HepG2 (cell line): ENCODE results near the gene CREB1. TPM values are rescaled to one million over a fixed set of nuclear protein-coding genes. Genes with fewer than 3 reads are reported as not detected.

ENCODE experiments used
- PCBP2 ChIP-seq: fragments of 200-400 bp; formaldehyde crosslinking; optimal IDR thresholded peaks from 2 replicates; pipeline ENCODE3; 2018; ENCODE audit warnings: low read length, low read depth; ENCODE audit not compliant: poor library complexity, severe bottlenecking
- RNF2 ChIP-seq: fragments of 450-650 bp; conservative IDR thresholded peaks from 2 replicates; pipeline ENCODE4 v1.6.1; 2016; ENCODE audit warnings: low read depth
- RXRB ChIP-seq: IDR thresholded peaks from 2 replicates; pipeline ENCODE4 v1.6.1; 2016; ENCODE audit warnings: borderline replicate concordance, missing genetic modification reagents, missing compliant biosample characterization
- SIN3A ChIP-seq: IDR thresholded peaks from 2 replicates; pipeline ENCODE4 v1.6.1; 2011; ENCODE audit warnings: low read depth, mild to moderate bottlenecking, control low read depth, low read length, borderline replicate concordance
- ZFP37 ChIP-seq: sonication (generic); formaldehyde crosslinking; IDR thresholded peaks from 2 replicates; pipeline ENCODE4 v1.4.0; 2020; ENCODE audit warnings: missing genetic modification reagents, borderline replicate concordance
- ZKSCAN5 ChIP-seq: sonication (generic); formaldehyde crosslinking; IDR thresholded peaks from 2 replicates; pipeline ENCODE4 v1.5.1; 2020; ENCODE audit warnings: mild to moderate bottlenecking, missing genetic modification reagents
- ZNF124 ChIP-seq: sonication (generic); formaldehyde crosslinking; IDR thresholded peaks from 2 replicates; pipeline ENCODE4 v1.4.0; 2020; ENCODE audit warnings: missing genetic modification reagents
- ZNF138 ChIP-seq: sonication (generic); formaldehyde crosslinking; IDR thresholded peaks from 2 replicates; pipeline ENCODE4 v1.5.0; 2020; ENCODE audit warnings: mild to moderate bottlenecking, low read depth, missing genetic modification reagents
- ZNF446 ChIP-seq: sonication (generic); formaldehyde crosslinking; IDR thresholded peaks from 2 replicates; pipeline ENCODE4 v1.5.0; 2020; ENCODE audit warnings: mild to moderate bottlenecking, missing genetic modification reagents
- ZNF552 ChIP-seq: sonication (generic); formaldehyde crosslinking; IDR thresholded peaks from 2 replicates; pipeline ENCODE4 v1.9.0; 2022; ENCODE audit warnings: missing genetic modification reagents, mild to moderate bottlenecking, borderline replicate concordance
- ZNF737 ChIP-seq: sonication (generic); formaldehyde crosslinking; IDR thresholded peaks from 2 replicates; pipeline ENCODE4 v1.5.0; 2020; ENCODE audit warnings: missing genetic modification reagents, mild to moderate bottlenecking, borderline replicate concordance
- ZNF780A ChIP-seq: sonication (generic); formaldehyde crosslinking; IDR thresholded peaks from 2 replicates; pipeline ENCODE4 v1.8.0; 2022; ENCODE audit warnings: mild to moderate bottlenecking, missing genetic modification reagents, moderate library complexity
- polyA plus RNA-seq, 8 experiments: library from polyadenylated mRNA; depleted of rRNA in 3 of 8; stranded (reverse) in 7 of 8; unstranded in 1 of 8; fragments of >200 nt; fragmentation: Illumina TruSeq in 4 of 8; extraction: Trizol in 4 of 8; gene quantifications; 2 replicates each; pipeline versions ENCODE4 v1.2.1 to v1.2.3, GENCODE V29; 2011 to 2016; ENCODE audit warnings: low read depth in 4 of 8, missing spikeins in 1 of 8, mixed read lengths in 1 of 8; ENCODE audit not compliant: insufficient read depth in 1 of 8
- total RNA-seq, 5 experiments: library from RNA; depleted of rRNA; stranded (reverse); fragments of >200 nt; fragmentation: Illumina TruSeq; extraction: Trizol; gene quantifications; 2 replicates each; pipeline ENCODE4 v1.2.3, GENCODE V29; 2016; ENCODE audit warnings: low read depth in 1 of 5
- TF ChIP-seq, protein P1 (sequence below): sonication (generic); formaldehyde crosslinking; IDR thresholded peaks from 2 replicates; pipeline ENCODE4 v1.5.1; 2020; ENCODE audit warnings: mild to moderate bottlenecking, missing genetic modification reagents, moderate library complexity
- TF ChIP-seq, protein P2 (sequence below): sonication (generic); formaldehyde crosslinking; IDR thresholded peaks from 2 replicates; pipeline ENCODE4 v1.5.0; 2020; ENCODE audit warnings: mild to moderate bottlenecking, missing genetic modification reagents, moderate library complexity
- TF ChIP-seq, protein P3 (sequence below): IDR thresholded peaks from 2 replicates; pipeline ENCODE4 v1.4.0; 2020; ENCODE audit warnings: mild to moderate bottlenecking, missing genetic modification reagents
- TF ChIP-seq, protein P4 (sequence below): sonication (generic); formaldehyde crosslinking; IDR thresholded peaks from 2 replicates; pipeline ENCODE4 v1.5.0; 2020; ENCODE audit warnings: missing genetic modification reagents
- TF ChIP-seq, protein P5 (sequence below): sonication (generic); formaldehyde crosslinking; IDR thresholded peaks from 2 replicates; pipeline ENCODE4 v1.8.1; 2023; ENCODE audit warnings: mild to moderate bottlenecking, inconsistent platforms, moderate library complexity, missing genetic modification reagents, borderline replicate concordance

The CREB1 gene
- total and polyA plus RNA-seq, 2 of the 13 experiments (the other 11 are each of a cell fraction or from before 2014, with no cell fraction given) = 51.8 to 51.9 TPM

DNA sequence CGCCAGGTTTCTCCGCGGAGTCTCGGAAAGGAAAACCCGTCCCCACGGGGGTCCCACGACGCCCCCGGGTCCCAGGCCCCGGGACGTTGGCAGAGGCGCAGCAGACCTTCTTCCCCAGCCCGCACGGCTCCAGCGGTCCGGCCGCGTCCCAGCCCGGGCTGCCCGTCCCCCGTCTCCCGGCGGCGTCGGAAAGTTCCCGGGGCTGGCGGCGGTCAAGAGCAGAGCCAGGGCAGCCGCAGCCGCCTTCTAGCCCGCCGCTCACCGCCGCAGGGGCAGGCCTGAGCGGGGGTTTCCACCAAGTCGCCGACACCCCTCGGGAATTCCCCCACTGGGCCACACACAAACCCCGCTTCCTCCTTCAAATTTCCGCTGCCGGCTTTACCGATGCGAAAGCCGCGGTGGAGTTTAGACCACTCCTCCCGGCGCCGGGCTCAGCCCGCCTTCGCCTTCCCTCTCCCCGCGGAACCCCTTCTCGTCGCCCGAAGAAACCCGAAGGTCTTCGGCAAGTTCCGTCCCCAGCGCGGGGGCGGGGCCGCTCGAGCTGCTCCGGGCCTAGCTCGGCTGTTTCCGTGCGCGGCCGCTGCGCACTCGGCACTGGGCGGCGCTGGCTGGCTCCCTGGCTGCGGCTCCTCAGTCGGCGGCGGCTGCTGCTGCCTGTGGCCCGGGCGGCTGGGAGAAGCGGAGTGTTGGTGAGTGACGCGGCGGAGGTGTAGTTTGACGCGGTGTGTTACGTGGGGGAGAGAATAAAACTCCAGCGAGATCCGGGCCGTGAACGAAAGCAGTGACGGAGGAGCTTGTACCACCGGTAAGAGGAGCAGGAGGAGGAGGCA, at the start of gene CREB1 (continued):
- TF ChIP-seq, protein P1, sequence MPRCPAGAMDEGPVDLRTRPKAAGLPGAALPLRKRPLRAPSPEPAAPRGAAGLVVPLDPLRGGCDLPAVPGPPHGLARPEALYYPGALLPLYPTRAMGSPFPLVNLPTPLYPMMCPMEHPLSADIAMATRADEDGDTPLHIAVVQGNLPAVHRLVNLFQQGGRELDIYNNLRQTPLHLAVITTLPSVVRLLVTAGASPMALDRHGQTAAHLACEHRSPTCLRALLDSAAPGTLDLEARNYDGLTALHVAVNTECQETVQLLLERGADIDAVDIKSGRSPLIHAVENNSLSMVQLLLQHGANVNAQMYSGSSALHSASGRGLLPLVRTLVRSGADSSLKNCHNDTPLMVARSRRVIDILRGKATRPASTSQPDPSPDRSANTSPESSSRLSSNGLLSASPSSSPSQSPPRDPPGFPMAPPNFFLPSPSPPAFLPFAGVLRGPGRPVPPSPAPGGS (CRISPR knock-in tag) = peak; percentile 75
- TF ChIP-seq, protein P2, sequence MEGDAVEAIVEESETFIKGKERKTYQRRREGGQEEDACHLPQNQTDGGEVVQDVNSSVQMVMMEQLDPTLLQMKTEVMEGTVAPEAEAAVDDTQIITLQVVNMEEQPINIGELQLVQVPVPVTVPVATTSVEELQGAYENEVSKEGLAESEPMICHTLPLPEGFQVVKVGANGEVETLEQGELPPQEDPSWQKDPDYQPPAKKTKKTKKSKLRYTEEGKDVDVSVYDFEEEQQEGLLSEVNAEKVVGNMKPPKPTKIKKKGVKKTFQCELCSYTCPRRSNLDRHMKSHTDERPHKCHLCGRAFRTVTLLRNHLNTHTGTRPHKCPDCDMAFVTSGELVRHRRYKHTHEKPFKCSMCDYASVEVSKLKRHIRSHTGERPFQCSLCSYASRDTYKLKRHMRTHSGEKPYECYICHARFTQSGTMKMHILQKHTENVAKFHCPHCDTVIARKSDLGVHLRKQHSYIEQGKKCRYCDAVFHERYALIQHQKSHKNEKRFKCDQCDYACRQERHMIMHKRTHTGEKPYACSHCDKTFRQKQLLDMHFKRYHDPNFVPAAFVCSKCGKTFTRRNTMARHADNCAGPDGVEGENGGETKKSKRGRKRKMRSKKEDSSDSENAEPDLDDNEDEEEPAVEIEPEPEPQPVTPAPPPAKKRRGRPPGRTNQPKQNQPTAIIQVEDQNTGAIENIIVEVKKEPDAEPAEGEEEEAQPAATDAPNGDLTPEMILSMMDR = peak; percentile 73
- TF ChIP-seq, protein P3, sequence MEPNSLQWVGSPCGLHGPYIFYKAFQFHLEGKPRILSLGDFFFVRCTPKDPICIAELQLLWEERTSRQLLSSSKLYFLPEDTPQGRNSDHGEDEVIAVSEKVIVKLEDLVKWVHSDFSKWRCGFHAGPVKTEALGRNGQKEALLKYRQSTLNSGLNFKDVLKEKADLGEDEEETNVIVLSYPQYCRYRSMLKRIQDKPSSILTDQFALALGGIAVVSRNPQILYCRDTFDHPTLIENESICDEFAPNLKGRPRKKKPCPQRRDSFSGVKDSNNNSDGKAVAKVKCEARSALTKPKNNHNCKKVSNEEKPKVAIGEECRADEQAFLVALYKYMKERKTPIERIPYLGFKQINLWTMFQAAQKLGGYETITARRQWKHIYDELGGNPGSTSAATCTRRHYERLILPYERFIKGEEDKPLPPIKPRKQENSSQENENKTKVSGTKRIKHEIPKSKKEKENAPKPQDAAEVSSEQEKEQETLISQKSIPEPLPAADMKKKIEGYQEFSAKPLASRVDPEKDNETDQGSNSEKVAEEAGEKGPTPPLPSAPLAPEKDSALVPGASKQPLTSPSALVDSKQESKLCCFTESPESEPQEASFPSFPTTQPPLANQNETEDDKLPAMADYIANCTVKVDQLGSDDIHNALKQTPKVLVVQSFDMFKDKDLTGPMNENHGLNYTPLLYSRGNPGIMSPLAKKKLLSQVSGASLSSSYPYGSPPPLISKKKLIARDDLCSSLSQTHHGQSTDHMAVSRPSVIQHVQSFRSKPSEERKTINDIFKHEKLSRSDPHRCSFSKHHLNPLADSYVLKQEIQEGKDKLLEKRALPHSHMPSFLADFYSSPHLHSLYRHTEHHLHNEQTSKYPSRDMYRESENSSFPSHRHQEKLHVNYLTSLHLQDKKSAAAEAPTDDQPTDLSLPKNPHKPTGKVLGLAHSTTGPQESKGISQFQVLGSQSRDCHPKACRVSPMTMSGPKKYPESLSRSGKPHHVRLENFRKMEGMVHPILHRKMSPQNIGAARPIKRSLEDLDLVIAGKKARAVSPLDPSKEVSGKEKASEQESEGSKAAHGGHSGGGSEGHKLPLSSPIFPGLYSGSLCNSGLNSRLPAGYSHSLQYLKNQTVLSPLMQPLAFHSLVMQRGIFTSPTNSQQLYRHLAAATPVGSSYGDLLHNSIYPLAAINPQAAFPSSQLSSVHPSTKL = no peak
- peak; percentile 75 for TF ChIP-seq ZFP37 (CRISPR knock-in tag)
- TF ChIP-seq, protein P4, sequence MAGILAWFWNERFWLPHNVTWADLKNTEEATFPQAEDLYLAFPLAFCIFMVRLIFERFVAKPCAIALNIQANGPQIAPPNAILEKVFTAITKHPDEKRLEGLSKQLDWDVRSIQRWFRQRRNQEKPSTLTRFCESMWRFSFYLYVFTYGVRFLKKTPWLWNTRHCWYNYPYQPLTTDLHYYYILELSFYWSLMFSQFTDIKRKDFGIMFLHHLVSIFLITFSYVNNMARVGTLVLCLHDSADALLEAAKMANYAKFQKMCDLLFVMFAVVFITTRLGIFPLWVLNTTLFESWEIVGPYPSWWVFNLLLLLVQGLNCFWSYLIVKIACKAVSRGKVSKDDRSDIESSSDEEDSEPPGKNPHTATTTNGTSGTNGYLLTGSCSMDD (CRISPR knock-in tag) = no peak
- TF ChIP-seq ZNF138 (CRISPR knock-in tag) = no peak; the same call in 1 of the 2 replicates
- peak; percentile 25 for TF ChIP-seq RXRB (CRISPR knock-in tag)
- peak; percentile 47; the same call in 1 of the 2 replicates for TF ChIP-seq RNF2
- TF ChIP-seq ZNF446 (CRISPR knock-in tag) = peak; percentile 53
- no peak; the same call in 1 of the 2 replicates for TF ChIP-seq SIN3A
- no peak; the same call in 1 of the 2 replicates for TF ChIP-seq ZKSCAN5
- no peak; the same call in 1 of the 2 replicates for TF ChIP-seq ZNF780A
- TF ChIP-seq ZNF552 = no peak
- TF ChIP-seq, protein P5, sequence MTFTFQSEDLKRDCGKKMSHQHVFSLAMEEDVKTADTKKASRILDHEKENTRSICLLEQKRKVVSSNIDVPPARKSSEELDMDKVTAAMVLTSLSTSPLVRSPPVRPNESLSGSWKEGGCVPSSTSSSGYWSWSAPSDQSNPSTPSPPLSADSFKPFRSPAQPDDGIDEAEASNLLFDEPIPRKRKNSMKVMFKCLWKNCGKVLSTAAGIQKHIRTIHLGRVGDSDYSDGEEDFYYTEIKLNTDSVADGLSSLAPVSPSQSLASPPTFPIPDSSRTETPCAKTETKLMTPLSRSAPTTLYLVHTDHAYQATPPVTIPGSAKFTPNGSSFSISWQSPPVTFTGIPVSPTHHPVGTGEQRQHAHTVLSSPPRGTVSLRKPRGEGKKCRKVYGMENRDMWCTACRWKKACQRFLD (CRISPR knock-in tag) = peak; percentile 45; the same call in 1 of the 2 replicates
- TF ChIP-seq ZNF124 (CRISPR knock-in tag) = peak; percentile 90
- no peak for TF ChIP-seq PCBP2
- TF ChIP-seq ZNF737 (CRISPR knock-in tag) = no peak; the same call in 1 of the 2 replicates
